ENCODE results near the gene SND1.

SND1 gene

DNA sequence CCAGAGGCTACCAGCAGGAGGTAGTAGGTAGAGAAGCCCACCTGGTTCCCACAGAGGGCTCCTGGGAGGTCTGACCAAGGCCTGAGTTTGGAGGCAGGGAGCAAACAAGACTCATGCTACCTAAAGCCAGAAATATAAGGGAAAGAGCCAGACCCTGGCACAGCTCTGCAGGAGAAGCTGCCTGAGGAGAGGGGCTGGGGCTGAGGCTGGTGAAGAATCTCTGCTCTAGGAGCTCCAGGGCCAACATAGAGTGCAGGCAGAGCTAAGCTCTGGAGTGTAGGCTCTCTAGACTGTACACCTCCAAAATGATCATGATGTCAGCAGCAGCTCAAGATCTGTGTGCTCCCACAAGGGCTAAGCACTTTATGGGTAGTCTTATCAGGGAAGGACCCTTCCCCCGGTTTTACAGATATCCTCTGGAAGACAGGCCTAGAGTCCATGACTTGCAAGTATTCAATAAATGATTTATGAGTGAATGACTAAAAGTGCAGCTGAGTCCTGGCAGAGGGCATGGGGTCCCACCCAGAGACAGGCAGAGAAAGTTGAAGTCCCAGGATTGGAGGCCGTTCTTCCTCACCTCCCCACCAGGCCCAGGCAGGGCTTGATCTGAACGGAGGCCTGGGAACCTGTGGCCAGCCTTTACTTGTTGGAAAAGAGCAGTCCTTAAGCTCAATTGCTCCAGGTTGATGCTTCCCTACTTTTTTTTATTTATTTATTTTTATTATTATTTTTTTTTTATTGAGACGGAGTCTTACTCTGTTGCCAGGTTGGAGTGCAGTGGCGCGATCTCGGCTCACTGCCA lies 450.7 kb downstream of the SND1 start:
- H3K36me3 ChIP-seq (replicated peaks; ENCODE audit: insufficient read depth, low read length), result no peaks in the 10 kb centered on the region
- H3K4me1 ChIP-seq (ENCODE audit: low read length), result peaks cover 9% of the 10 kb centered on the region; the same call in 1 of the 2 replicates
- H4K20me1 ChIP-seq (ENCODE audit: insufficient read depth, low read length), result no peaks in the 10 kb centered on the region
- no peaks in the 10 kb centered on the region for H3K27me3 ChIP-seq (replicated peaks; ENCODE audit: insufficient read depth, low read length)
- H3F3A ChIP-seq (ENCODE audit: insufficient read depth, low read length), result peaks cover 10% of the 10 kb centered on the region; the same call in 1 of the 2 replicates
- H3K27ac ChIP-seq (ENCODE audit: low read length), result no peak overlapping the region
- TF ChIP-seq EZH2 (optimal IDR thresholded peaks at IDR 0.05; ENCODE audit: low read depth, low read length) (no peak), EZH2phosphoT487 (IDR thresholded peaks at IDR 0.05; ENCODE audit: low read length) (no peak)
- TF ChIP-seq, protein P1, sequence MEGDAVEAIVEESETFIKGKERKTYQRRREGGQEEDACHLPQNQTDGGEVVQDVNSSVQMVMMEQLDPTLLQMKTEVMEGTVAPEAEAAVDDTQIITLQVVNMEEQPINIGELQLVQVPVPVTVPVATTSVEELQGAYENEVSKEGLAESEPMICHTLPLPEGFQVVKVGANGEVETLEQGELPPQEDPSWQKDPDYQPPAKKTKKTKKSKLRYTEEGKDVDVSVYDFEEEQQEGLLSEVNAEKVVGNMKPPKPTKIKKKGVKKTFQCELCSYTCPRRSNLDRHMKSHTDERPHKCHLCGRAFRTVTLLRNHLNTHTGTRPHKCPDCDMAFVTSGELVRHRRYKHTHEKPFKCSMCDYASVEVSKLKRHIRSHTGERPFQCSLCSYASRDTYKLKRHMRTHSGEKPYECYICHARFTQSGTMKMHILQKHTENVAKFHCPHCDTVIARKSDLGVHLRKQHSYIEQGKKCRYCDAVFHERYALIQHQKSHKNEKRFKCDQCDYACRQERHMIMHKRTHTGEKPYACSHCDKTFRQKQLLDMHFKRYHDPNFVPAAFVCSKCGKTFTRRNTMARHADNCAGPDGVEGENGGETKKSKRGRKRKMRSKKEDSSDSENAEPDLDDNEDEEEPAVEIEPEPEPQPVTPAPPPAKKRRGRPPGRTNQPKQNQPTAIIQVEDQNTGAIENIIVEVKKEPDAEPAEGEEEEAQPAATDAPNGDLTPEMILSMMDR (IDR thresholded peaks at IDR 0.05; ENCODE audit: low read length), result no peak
- no peak overlapping the region for H3K4me2 ChIP-seq (ENCODE audit: low read depth, low read length)
- H3K9ac ChIP-seq (ENCODE audit: low read length), result no peak overlapping the region
- H3K4me3 ChIP-seq (ENCODE audit: low read length), result no peak overlapping the region
- no peak for DNase-seq
- H3K9me2 ChIP-seq (replicated peaks; ENCODE audit: insufficient read depth, low read length), result no peaks in the 10 kb centered on the region
- H3K79me2 ChIP-seq (ENCODE audit: low read length), result no peaks in the 10 kb centered on the region
- no peak overlapping the region for H2AFZ ChIP-seq (ENCODE audit: low read length)
- no peaks in the 10 kb centered on the region for H3K9me3 ChIP-seq (replicated peaks; ENCODE audit: insufficient read depth, low read length)

DNA sequence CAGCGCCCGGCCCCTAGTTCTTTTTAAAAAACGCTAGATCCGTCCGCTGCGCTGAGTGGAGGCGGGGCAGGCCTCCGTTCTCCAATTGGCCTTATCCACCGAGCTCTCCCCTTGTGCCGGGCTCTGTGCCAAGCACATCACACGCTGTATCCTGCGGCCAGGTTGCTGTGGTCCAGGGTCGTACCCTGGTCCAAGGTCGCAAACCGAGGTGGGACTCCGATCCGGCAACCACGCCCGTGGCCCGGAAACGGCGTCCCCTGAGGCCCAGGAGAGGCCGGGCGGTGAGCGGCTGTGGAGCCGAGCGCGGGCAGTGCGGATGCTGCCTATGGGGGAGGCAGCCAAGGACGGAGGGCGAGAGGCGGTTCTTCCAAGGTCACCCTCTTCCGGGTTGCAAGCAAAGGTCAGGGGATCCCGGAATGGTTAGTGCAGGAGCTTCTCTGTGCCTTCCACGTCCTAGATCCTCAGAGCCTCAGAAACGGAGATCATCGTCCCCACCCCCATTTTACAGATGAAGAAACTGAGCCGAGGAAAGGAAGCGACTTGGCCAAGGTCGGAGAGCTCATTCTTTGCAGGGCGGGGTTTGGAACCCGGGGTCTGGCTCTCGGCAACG lies 451.6 kb downstream of the SND1 start:
- TF ChIP-seq EZH2phosphoT487 (IDR thresholded peaks at IDR 0.05; ENCODE audit: low read length), result no peak
- TF ChIP-seq, protein P1 (IDR thresholded peaks at IDR 0.05; ENCODE audit: low read length), result no peak
- no peak for TF ChIP-seq EZH2 (optimal IDR thresholded peaks at IDR 0.05; ENCODE audit: low read depth, low read length)
- Histone ChIP-seq H3K4me1 (ENCODE audit: low read length) (peaks cover 16% of the 10 kb centered on the region), H3K4me2 (ENCODE audit: low read depth, low read length) (no peak overlapping the region), H3K36me3 (replicated peaks; ENCODE audit: insufficient read depth, low read length) (no peaks in the 10 kb centered on the region), H2AFZ (ENCODE audit: low read length) (no peak overlapping the region), H3K9ac (ENCODE audit: low read length) (no peak overlapping the region), H3K27ac (ENCODE audit: low read length) (no peak overlapping the region), H3K9me3 (replicated peaks; ENCODE audit: insufficient read depth, low read length) (no peaks in the 10 kb centered on the region), H3K9me2 (replicated peaks; ENCODE audit: insufficient read depth, low read length) (no peaks in the 10 kb centered on the region), H3F3A (ENCODE audit: insufficient read depth, low read length) (peaks cover 16% of the 10 kb centered on the region), H3K79me2 (ENCODE audit: low read length) (no peaks in the 10 kb centered on the region), H3K4me3 (ENCODE audit: low read length) (no peak overlapping the region), H3K27me3 (replicated peaks; ENCODE audit: insufficient read depth, low read length) (no peaks in the 10 kb centered on the region), H4K20me1 (ENCODE audit: insufficient read depth, low read length) (no peaks in the 10 kb centered on the region)
- DNase-seq, result no peak

DNA sequence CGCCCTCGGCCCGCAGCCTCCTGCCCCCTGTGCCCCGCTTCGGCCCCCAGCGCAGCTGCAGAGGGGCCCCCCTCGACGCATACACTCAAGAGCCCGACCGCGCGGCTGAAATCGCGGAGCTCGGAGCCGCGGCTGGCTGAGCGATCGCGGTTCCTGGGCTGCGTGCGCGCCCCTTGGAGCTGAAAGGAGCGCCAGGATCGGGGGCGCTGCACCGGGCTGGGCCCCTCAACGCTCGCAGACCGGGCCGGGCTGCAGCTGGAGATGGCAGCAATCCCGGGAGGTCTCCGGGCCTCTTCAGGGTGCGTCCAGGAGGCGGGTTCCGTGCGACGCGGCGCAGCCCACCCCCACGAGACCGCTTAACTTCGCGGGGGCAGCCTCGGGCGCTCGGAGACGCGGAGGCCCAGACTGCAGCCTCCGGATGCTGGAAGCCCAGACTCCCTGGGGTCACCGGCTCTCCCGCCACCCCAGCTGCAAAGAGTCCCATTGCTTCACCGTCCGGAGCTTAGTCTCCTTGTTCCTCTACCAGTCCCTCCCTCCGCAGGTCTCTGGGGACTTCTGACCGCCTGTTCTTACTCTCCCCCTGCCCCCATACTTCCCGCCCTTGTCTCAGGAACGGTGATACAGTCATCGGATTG lies 452.2 kb downstream of the SND1 start:
- Histone ChIP-seq H3K4me1 (ENCODE audit: low read length) (peaks cover 22% of the 10 kb centered on the region), H3K36me3 (replicated peaks; ENCODE audit: insufficient read depth, low read length) (no peaks in the 10 kb centered on the region), H3K9me3 (replicated peaks; ENCODE audit: insufficient read depth, low read length) (no peaks in the 10 kb centered on the region), H3K79me2 (ENCODE audit: low read length) (no peaks in the 10 kb centered on the region), H3K4me3 (ENCODE audit: low read length) (no peak overlapping the region), H3K9me2 (replicated peaks; ENCODE audit: insufficient read depth, low read length) (no peaks in the 10 kb centered on the region), H3F3A (ENCODE audit: insufficient read depth, low read length) (peaks cover 23% of the 10 kb centered on the region), H3K4me2 (ENCODE audit: low read depth, low read length) (no peak overlapping the region), H4K20me1 (ENCODE audit: insufficient read depth, low read length) (no peaks in the 10 kb centered on the region), H3K9ac (ENCODE audit: low read length) (no peak overlapping the region), H3K27ac (ENCODE audit: low read length) (no peak overlapping the region), H3K27me3 (replicated peaks; ENCODE audit: insufficient read depth, low read length) (no peaks in the 10 kb centered on the region), H2AFZ (ENCODE audit: low read length) (no peak overlapping the region)
- no peak for DNase-seq
- TF ChIP-seq EZH2phosphoT487 (IDR thresholded peaks at IDR 0.05; ENCODE audit: low read length) (no peak), EZH2 (optimal IDR thresholded peaks at IDR 0.05; ENCODE audit: low read depth, low read length) (no peak)
- TF ChIP-seq, protein P1 (IDR thresholded peaks at IDR 0.05; ENCODE audit: low read length), result no peak

All from MM.1S (cell line).